Kidney epithelial cell (primary cell): ENCODE measurements around the gene HDAC10. TPM values are rescaled to one million over a fixed set of nuclear protein-coding genes. Genes with fewer than 3 reads are reported as not detected.

Experiments
- DNase-seq: peaks from one replicate; pipeline ENCODE4 v3.0.0-alpha.2; 2010; ENCODE audit warnings: low read depth
- H3K27me3 ChIP-seq: 2 replicates; pipeline ENCODE4 v1.6.0; 2011; ENCODE audit warnings: low read length; ENCODE audit not compliant: control insufficient read depth, insufficient read depth
- H3K36me3 ChIP-seq: 2 replicates; pipeline ENCODE4 v1.5.1; 2011; ENCODE audit warnings: low read length; ENCODE audit not compliant: control insufficient read depth, insufficient read depth
- H3K4me3 ChIP-seq: 2 replicates; pipeline ENCODE4 v1.5.1; 2011; ENCODE audit warnings: low read depth, mild to moderate bottlenecking, control low read depth, low read length
- CTCF ChIP-seq: IDR thresholded peaks from 2 replicates; pipeline ENCODE4 v1.5.1; 2011; ENCODE audit warnings: mild to moderate bottlenecking, moderate library complexity, low read length, control low read depth, inconsistent platforms; ENCODE audit not compliant: insufficient read depth, poor library complexity, severe bottlenecking
- total RNA-seq: library from RNA; depleted of rRNA; stranded (reverse); fragments of >200 nt; gene quantifications from 2 replicates; pipeline ENCODE4 v1.2.3, GENCODE V29; 2015

HDAC10 gene
- total RNA-seq, 1 donor from 2014 or later: 21.1 TPM

GRCh38 chr22:50216055-50216683 is 34.9 kb downstream of the HDAC10 start:
- H3K4me3 ChIP-seq: no peak overlapping the region
- peaks cover 8% of the 10 kb centered on the region for H3K36me3 ChIP-seq
- no peaks in the 10 kb centered on the region for H3K27me3 ChIP-seq
- DNase-seq: no peak
- TF ChIP-seq CTCF: no peak

- no peak overlapping the region for H3K4me3 ChIP-seq
- DNase-seq: no peak
- H3K36me3 ChIP-seq: peaks cover 11% of the 10 kb centered on the region
- H3K27me3 ChIP-seq: no peaks in the 10 kb centered on the region
- no peak for TF ChIP-seq CTCF
These were observed 35.6 kb downstream of the HDAC10 start for GRCh38 chr22:50215297-50216054.

DNA sequence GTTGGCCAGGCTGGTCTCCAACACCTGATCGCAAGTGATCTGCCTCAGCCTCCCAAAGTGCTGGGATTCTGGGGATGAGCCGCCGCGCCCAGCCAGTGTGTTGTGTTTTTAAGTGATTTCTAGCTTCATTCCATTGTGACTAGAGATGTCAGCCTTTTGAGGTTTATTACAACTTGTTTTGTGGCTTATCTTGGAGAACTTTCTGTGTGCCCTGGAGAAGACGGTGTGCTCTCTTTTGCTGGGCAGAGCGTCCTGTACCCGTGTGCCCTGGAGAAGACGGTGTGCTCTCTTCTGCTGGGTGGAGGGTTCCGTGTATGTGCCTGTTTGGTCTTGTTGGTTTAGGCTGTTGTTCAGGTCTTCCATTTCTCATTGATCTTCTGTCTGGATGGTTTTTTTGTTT is 37.8 kb downstream of the HDAC10 start:
- Histone ChIP-seq H3K4me3 (no peak overlapping the region), H3K36me3 (peaks cover 14% of the 10 kb centered on the region), H3K27me3 (no peaks in the 10 kb centered on the region)
- DNase-seq: no peak
- TF ChIP-seq CTCF: no peak

DNA sequence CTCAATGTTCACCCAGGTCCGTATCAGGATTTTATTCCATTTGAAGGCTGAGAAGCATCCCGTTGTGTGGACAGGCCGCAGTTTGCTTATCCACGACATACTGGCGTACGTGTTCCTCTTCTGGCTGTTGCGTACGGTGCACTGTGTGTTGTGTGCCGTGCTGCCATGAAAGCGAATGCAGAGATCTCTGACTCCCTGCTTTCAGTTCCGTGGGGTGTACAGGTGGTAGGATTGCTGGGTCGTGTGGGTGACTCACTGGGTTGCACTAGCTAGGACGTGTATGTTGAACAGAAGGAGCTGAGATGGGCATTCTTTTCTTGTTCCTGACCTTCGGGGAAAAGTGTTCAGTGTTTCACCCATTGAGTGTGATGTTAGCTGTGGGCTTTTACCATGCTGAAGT is 39.9 kb downstream of the HDAC10 start:
- Histone ChIP-seq H3K36me3 (peaks cover 11% of the 10 kb centered on the region), H3K27me3 (no peaks in the 10 kb centered on the region), H3K4me3 (no peak overlapping the region)
- no peak for TF ChIP-seq CTCF
- DNase-seq: no peak

DNA sequence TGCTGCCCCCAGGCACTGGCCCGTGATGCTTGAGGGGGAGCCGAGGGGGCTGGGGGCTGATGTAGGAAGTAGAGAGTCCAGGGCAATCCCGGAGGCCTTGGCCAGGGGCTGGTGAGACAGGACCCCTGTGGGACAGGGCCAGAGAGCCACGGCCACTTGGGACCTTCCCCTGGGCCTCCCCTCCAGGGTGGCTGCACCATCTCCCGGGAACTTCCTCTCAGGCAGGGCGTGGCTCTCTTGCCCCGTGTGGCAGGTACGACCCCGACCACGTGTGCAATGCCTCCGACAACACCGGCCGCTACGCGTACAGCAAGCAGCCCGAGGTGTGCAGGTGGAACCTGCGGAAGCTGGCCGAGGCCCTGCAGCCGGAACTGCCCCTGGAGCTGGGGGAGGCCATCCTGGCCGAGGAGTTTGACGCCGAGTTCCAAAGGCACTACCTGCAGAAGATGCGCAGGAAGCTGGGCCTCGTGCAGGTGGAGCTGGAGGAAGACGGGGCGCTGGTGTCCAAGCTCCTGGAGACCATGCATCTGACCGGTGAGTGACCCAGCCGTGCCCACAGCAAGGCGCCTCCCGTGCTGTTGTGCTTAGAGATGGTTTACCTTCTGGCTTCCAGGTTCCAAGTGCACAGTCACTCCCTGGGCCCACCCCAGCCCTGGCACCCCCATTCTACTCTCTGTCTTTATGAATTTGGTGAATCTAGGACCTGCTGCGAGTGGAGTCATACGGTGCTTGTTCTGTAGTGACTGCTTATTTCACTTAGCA is 40.5 kb downstream of the HDAC10 start:
- H3K27me3 ChIP-seq: no peaks in the 10 kb centered on the region
- no peak for DNase-seq
- H3K36me3 ChIP-seq: peaks cover 11% of the 10 kb centered on the region
- H3K4me3 ChIP-seq: no peak overlapping the region
- no peak for TF ChIP-seq CTCF
